A673 (cell line): ENCODE data around the gene NPHP4. TPM values are rescaled to one million over a fixed set of nuclear protein-coding genes. Genes with fewer than 3 reads are reported as not detected.

Source experiments
- BruUV-seq: library from RNA; stranded (reverse); fragments of 400-500 nt; replicated peaks from 2 replicates; lab custom pipeline; 2021; lab: Mats Ljungman, UMichigan
- CTCF ChIA-PET: fragments of 300-600 bp; sonication (Branson Sonifier 250); formaldehyde crosslinking; loops from one replicate; lab custom pipeline; 2022; ENCODE audit warnings: antibody characterized with exemption; lab: Charles Lee
- POLR2A ChIA-PET: fragments of 300-600 bp; sonication (Branson Sonifier 250); formaldehyde crosslinking; loops from one replicate; lab custom pipeline; 2022; ENCODE audit warnings: antibody characterized with exemption; ENCODE audit not compliant: low non-redundant PET; lab: Charles Lee
- DNase-seq: peaks from one replicate; pipeline ENCODE4 v3.0.0-alpha.2; 2015; ENCODE audit warnings: low spot score
- H3K27ac ChIP-seq: fragments of 200-600 bp; sonication (generic); 2 replicates; pipeline ENCODE4 v1.5.1; 2016; ENCODE audit warnings: mixed run types, low read depth, mild to moderate bottlenecking, mixed read lengths, antibody characterized with exemption, low read length; ENCODE audit not compliant: poor library complexity, severe bottlenecking
- H3K27me3 ChIP-seq: fragments of 200-600 bp; sonication (generic); replicated peaks from 2 replicates; pipeline ENCODE4 v1.6.1; 2017; ENCODE audit warnings: mixed run types, low read depth, mild to moderate bottlenecking, mixed read lengths, antibody characterized with exemption, low read length; ENCODE audit not compliant: insufficient read depth, poor library complexity
- H3K36me3 ChIP-seq: fragments of 200-600 bp; sonication (generic); 2 replicates; pipeline ENCODE4 v1.6.1; 2016; ENCODE audit warnings: mixed run types, mild to moderate bottlenecking, mixed read lengths, antibody characterized with exemption, low read length; ENCODE audit not compliant: insufficient read depth, poor library complexity, severe bottlenecking
- H3K4me1 ChIP-seq: fragments of 200-600 bp; sonication (generic); 2 replicates; pipeline ENCODE4 v1.6.1; 2017; ENCODE audit warnings: mixed run types, mild to moderate bottlenecking, mixed read lengths, antibody characterized with exemption, low read length; ENCODE audit not compliant: insufficient read depth, poor library complexity, severe bottlenecking
- H3K4me3 ChIP-seq: fragments of 200-600 bp; sonication (generic); 2 replicates; pipeline ENCODE4 v1.5.1; 2016; ENCODE audit warnings: low read depth, mixed run types, mild to moderate bottlenecking, mixed read lengths, low read length; ENCODE audit not compliant: poor library complexity, severe bottlenecking
- H3K9me3 ChIP-seq: fragments of 200-600 bp; sonication (generic); 2 replicates; pipeline ENCODE4 v1.6.1; 2016; ENCODE audit warnings: mixed run types, low read depth, mild to moderate bottlenecking, mixed read lengths, antibody characterized with exemption, low read length; ENCODE audit not compliant: poor library complexity, severe bottlenecking
- EZH2 ChIP-seq: fragments of 200-600 bp; sonication (generic); IDR thresholded peaks from 2 replicates; pipeline ENCODE4 v1.6.1; 2017; ENCODE audit warnings: borderline replicate concordance, low read depth, mild to moderate bottlenecking, mixed read lengths, antibody characterized with exemption, low read length; ENCODE audit not compliant: poor library complexity, severe bottlenecking
- intact Hi-C: fragments of 100-400 bp; cut with micrococcal nuclease; formaldehyde crosslinking; loops from one replicate; pipeline ENCODE4 v1.10.0; 2022; ENCODE audit not compliant: unreplicated experiment
- total RNA-seq: library from RNA; stranded (reverse); gene quantifications from 2 replicates; pipeline ENCODE4 v1.2.3, GENCODE V29; 2021
- TF ChIP-seq, protein P1 (sequence below): fragments of 300-800, 200-600 bp; sonication (generic); conservative IDR thresholded peaks from 2 replicates; pipeline ENCODE4 v1.5.1; 2017; ENCODE audit warnings: low read depth, mild to moderate bottlenecking, antibody characterized with exemption, low read length, moderate library complexity, mixed read lengths

The NPHP4 gene
- total RNA-seq, 1 experiment from 2014 or later, result 27.6 TPM

DNA sequence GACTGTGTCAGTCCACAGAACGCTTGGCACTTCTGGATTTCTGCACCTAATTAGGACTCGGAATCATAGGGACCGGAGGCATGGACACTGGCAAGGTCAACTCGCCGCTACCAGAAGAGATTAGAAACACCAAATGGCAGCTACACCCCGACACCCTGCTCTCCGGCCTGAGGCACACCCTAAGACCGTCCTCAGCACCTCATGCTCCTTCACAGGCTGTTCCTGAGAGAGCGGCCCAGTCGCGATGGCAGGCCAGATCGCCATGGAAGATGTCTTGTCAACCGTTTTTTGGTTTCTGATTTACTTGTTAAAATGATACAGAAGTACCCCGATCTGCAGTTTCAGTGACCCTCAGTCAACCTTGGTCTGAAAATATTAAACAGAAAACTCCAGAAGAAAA is 46.8 kb downstream of the NPHP4 start:
- Histone ChIP-seq H3K27ac (no peak overlapping the region), H3K4me3 (no peak overlapping the region), H3K9me3 (no peaks in the 10 kb centered on the region), H3K36me3 (peaks cover 10% of the 10 kb centered on the region), H3K27me3 (no peaks in the 10 kb centered on the region), H3K4me1 (no peaks in the 10 kb centered on the region)
- intact Hi-C loops, result no loop called here
- POLR2A ChIA-PET, result no interaction called here
- CTCF ChIA-PET, result no interaction called here
- BruUV-seq, result no TSS peak
- DNase-seq, result no peak
- TF ChIP-seq, protein P1, sequence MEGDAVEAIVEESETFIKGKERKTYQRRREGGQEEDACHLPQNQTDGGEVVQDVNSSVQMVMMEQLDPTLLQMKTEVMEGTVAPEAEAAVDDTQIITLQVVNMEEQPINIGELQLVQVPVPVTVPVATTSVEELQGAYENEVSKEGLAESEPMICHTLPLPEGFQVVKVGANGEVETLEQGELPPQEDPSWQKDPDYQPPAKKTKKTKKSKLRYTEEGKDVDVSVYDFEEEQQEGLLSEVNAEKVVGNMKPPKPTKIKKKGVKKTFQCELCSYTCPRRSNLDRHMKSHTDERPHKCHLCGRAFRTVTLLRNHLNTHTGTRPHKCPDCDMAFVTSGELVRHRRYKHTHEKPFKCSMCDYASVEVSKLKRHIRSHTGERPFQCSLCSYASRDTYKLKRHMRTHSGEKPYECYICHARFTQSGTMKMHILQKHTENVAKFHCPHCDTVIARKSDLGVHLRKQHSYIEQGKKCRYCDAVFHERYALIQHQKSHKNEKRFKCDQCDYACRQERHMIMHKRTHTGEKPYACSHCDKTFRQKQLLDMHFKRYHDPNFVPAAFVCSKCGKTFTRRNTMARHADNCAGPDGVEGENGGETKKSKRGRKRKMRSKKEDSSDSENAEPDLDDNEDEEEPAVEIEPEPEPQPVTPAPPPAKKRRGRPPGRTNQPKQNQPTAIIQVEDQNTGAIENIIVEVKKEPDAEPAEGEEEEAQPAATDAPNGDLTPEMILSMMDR, result no peak
- no peak for TF ChIP-seq EZH2

DNA sequence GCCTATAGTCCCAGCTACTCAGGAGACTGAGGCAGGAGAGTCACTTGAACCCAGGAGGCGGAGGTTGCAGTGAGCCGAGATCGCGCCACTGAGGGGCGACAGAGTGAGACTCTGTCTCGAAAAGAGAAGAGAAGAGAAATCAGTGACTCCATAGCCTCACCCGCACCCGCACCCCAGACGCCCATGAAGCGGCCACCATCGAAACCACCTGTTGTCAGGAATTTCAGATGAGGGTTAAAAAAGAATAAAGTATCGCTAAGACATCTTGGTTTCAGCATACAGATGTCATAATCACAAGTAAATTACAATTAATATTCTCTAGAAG is 47.4 kb downstream of the NPHP4 start:
- TF ChIP-seq, protein P1, result no peak
- no peak for TF ChIP-seq EZH2
- CTCF ChIA-PET, result no interaction called here
- Histone ChIP-seq H3K9me3 (no peaks in the 10 kb centered on the region), H3K4me3 (no peak overlapping the region), H3K27me3 (no peaks in the 10 kb centered on the region), H3K36me3 (peaks cover 10% of the 10 kb centered on the region), H3K4me1 (no peaks in the 10 kb centered on the region), H3K27ac (no peak overlapping the region)
- DNase-seq, result no peak
- intact Hi-C loops, result no loop called here
- POLR2A ChIA-PET, result no interaction called here
- no TSS peak for BruUV-seq

DNA sequence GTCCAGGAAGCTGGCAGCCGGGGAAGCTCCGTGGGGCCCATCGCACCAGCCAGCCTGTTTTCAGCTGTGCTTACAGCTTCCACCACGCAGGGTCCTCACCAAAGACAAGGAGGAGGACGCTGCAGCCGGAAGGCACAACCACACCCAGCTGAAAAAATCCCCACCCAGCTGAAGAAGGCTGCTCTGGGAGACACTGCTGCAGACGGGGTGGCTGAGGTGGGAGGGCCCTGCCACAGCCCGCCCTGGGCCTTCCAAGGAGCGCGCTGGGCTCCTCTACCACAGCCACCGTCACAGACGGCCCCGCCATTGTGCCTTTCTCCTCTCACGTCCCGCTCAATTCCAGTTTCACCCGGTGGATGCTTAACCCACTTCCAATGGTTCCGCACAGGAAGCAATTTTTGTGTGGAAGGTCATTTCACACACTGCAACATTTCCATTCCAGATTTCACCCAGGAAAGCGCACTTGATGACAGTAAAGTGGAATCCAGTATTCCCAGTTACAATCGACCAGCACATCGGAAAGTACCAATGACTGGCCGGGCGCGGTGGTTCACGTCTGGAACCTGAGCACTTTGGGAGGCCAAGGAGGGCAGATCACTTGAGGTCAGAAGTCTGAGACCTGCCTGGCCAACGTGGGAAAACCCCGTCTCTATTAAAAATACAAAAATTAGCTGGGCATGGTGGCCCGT is 47.9 kb downstream of the NPHP4 start:
- no peak overlapping the region for H3K4me3 ChIP-seq
- intact Hi-C loops, result no loop called here
- TF ChIP-seq, protein P1, result no peak
- no peak for TF ChIP-seq EZH2
- H3K9me3 ChIP-seq, result no peaks in the 10 kb centered on the region
- no peak overlapping the region for H3K27ac ChIP-seq
- no peaks in the 10 kb centered on the region for H3K27me3 ChIP-seq
- CTCF ChIA-PET, result no interaction called here
- POLR2A ChIA-PET, result no interaction called here
- BruUV-seq, result no TSS peak
- peaks cover 10% of the 10 kb centered on the region for H3K36me3 ChIP-seq
- no peaks in the 10 kb centered on the region for H3K4me1 ChIP-seq
- DNase-seq, result no peak
